ENCODE data around the gene SPHKAP.
"Not testable (repeated sequence)": the region's sequence is repeated elsewhere in the genome, so short reads cannot be mapped to it uniquely, and the experiment has no call there.

DNA sequence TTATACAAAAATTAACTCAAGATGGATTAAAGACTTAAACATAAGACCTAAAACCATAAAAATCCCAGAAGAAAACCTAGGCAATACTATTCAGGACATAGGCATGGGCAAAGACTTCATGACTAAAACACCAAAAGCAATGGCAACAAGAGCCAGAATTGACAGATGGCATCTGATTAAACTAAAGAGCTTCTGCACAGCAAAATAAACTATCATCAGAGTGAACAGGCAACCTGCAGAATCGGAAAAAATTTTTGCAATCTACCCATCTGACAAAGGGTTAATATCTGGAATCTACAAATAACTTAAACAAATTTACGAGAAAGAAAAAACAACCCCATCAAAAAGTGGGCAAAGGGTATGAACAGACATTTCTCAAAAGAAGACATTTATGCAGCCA is 37.1 kb upstream of the SPHKAP start:
- TF ChIP-seq, protein P1, sequence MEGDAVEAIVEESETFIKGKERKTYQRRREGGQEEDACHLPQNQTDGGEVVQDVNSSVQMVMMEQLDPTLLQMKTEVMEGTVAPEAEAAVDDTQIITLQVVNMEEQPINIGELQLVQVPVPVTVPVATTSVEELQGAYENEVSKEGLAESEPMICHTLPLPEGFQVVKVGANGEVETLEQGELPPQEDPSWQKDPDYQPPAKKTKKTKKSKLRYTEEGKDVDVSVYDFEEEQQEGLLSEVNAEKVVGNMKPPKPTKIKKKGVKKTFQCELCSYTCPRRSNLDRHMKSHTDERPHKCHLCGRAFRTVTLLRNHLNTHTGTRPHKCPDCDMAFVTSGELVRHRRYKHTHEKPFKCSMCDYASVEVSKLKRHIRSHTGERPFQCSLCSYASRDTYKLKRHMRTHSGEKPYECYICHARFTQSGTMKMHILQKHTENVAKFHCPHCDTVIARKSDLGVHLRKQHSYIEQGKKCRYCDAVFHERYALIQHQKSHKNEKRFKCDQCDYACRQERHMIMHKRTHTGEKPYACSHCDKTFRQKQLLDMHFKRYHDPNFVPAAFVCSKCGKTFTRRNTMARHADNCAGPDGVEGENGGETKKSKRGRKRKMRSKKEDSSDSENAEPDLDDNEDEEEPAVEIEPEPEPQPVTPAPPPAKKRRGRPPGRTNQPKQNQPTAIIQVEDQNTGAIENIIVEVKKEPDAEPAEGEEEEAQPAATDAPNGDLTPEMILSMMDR (IDR thresholded peaks at IDR 0.05), result not testable (repeated sequence)
- not testable (repeated sequence) for TF ChIP-seq POLR2A (IDR thresholded peaks at IDR 0.05)

Measured in right lobe of liver (tissue), 4 donors.